ENCODE results near the gene RALA. TPM values are rescaled to one million over a fixed set of nuclear protein-coding genes. Genes with fewer than 3 reads are reported as not detected.
"Not testable (repeated sequence)": the region's sequence is repeated elsewhere in the genome, so short reads cannot be mapped to it uniquely, and the experiment has no call there.

The RALA gene
- total RNA-seq, 3 donors from 2014 or later = 16.7 to 25.0 (median 18.7) TPM

DNA sequence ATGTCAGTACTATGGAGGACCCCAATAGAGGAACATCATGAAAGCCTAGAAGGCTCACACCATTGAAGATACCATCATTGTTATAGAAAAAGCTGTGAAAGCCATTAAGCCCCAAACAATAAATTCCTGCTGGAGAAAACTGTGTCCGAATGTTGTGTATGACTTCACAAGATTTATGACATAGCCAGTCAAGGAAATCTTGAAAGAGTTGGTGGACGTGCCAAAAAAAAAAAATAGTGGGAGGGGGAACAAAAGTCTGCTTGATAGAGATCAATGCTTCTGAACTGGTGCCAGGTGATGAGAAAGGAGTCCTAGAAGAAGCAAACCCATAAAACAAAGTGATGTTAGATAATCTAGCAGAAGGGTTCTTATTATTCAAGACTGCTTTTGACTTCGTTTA is 41.2 kb downstream of the RALA start:
- no peak for DNase-seq (ENCODE audit: low spot score in 2 of 2)
- no peak for TF ChIP-seq POLR2A (IDR thresholded peaks at IDR 0.05)
- H3K27ac ChIP-seq = no peak overlapping the region
- no peak overlapping the region for H3K4me3 ChIP-seq
- no peaks in the 10 kb centered on the region for H3K4me1 ChIP-seq
- H3K9me3 ChIP-seq = peaks cover 0 to 6% of the 10 kb centered on the region in 2 donors
- intact Hi-C loops (cut with DNase I; ENCODE audit: low total_unique reads) = no loop called here
- H3K27me3 ChIP-seq = no peaks in the 10 kb centered on the region
- H3K36me3 ChIP-seq = no peaks in the 10 kb centered on the region

GRCh38 chr7:39666562-39666961 is 43.2 kb downstream of the RALA start:
- H3K36me3 ChIP-seq = no peaks in the 10 kb centered on the region
- H3K9me3 ChIP-seq = peaks cover 0 to 6% of the 10 kb centered on the region in 2 donors
- intact Hi-C loops (cut with DNase I; ENCODE audit: low total_unique reads) = no loop called here
- H3K4me3 ChIP-seq = no peak overlapping the region
- no peaks in the 10 kb centered on the region for H3K27me3 ChIP-seq
- DNase-seq (ENCODE audit: low spot score in 2 of 2) = no peak
- TF ChIP-seq POLR2A (IDR thresholded peaks at IDR 0.05) = no peak
- TF ChIP-seq POLR2AphosphoS5 (IDR thresholded peaks at IDR 0.05) = no peak
- TF ChIP-seq, protein P1, sequence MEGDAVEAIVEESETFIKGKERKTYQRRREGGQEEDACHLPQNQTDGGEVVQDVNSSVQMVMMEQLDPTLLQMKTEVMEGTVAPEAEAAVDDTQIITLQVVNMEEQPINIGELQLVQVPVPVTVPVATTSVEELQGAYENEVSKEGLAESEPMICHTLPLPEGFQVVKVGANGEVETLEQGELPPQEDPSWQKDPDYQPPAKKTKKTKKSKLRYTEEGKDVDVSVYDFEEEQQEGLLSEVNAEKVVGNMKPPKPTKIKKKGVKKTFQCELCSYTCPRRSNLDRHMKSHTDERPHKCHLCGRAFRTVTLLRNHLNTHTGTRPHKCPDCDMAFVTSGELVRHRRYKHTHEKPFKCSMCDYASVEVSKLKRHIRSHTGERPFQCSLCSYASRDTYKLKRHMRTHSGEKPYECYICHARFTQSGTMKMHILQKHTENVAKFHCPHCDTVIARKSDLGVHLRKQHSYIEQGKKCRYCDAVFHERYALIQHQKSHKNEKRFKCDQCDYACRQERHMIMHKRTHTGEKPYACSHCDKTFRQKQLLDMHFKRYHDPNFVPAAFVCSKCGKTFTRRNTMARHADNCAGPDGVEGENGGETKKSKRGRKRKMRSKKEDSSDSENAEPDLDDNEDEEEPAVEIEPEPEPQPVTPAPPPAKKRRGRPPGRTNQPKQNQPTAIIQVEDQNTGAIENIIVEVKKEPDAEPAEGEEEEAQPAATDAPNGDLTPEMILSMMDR (IDR thresholded peaks at IDR 0.05) = no peak
- no peaks in the 10 kb centered on the region for H3K4me1 ChIP-seq
- H3K27ac ChIP-seq = no peak overlapping the region

DNA sequence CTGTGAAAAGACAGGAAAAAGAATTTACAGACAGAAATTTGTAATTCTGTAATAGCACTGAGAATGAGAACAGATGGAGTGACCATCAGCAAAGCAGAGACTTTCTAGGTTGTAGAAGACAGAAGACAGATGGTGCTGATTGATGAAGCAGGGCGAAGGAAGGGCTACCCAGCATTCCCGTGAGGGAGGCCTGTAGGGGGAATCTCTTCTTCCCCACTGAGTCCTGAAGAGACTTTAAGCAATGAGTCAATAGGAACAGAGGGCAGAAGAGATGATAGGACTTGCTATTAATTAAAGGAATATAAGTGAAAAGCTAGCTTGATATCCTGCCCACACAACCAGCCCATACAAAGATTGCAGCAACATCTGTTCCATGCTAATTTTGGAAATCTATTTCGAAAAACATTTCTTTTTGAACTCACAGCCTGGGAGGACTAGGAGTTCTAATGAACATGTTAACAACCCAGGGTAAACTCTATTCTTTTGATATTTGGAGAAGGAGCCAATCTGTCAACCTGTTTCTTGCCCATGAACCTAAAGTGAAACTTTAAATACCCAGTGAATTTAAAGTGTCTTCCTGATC is 44.1 kb downstream of the RALA start:
- DNase-seq (ENCODE audit: low spot score in 2 of 2) = no peak
- Histone ChIP-seq H3K36me3 (no peaks in the 10 kb centered on the region), H3K27ac (no peak overlapping the region), H3K4me1 (no peaks in the 10 kb centered on the region), H3K27me3 (no peaks in the 10 kb centered on the region), H3K9me3 (peaks cover 0 to 6% of the 10 kb centered on the region in 2 donors), H3K4me3 (no peak overlapping the region)
- intact Hi-C loops (cut with DNase I; ENCODE audit: low total_unique reads) = no loop called here
- TF ChIP-seq, protein P1 (IDR thresholded peaks at IDR 0.05) = no peak
- TF ChIP-seq POLR2AphosphoS5 (IDR thresholded peaks at IDR 0.05) = no peak
- no peak for TF ChIP-seq POLR2A (IDR thresholded peaks at IDR 0.05)

DNA sequence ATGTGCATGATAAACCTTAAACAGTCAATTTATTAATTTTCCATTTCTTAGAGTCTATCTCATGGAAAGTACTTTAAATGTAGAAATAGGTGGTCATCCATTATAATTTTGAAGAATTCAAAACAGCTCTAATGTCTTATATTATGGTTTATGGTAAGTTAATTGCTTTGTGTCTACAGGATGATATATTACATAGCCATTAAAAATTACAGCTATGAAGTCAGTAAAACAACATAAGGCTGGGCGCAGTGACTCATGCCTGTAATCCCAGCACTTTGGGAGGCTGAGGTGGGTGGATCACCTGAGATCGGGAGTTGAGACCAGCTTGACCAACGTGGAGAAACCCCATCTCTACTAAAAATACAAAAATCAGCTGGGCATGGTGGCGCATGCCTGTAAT is 44.9 kb downstream of the RALA start:
- H3K4me1 ChIP-seq; H3K4me3 ChIP-seq; H3K27me3 ChIP-seq; H3K27ac ChIP-seq; DNase-seq (ENCODE audit: low spot score in 2 of 2); intact Hi-C loops (cut with DNase I; ENCODE audit: low total_unique reads); H3K9me3 ChIP-seq; H3K36me3 ChIP-seq: not testable (repeated sequence)

- H3K9me3 ChIP-seq = no peaks in the 10 kb centered on the region
- H3K27me3 ChIP-seq = no peaks in the 10 kb centered on the region
- no peak overlapping the region for H3K27ac ChIP-seq
- intact Hi-C loops (cut with DNase I; ENCODE audit: low total_unique reads) = no loop called here
- H3K36me3 ChIP-seq = no peaks in the 10 kb centered on the region
- no peaks in the 10 kb centered on the region for H3K4me1 ChIP-seq
- TF ChIP-seq POLR2AphosphoS5 (IDR thresholded peaks at IDR 0.05) (no peak), POLR2A (IDR thresholded peaks at IDR 0.05) (no peak)
- TF ChIP-seq, protein P1 (IDR thresholded peaks at IDR 0.05) = no peak
- no peak for DNase-seq (ENCODE audit: low spot score in 2 of 2)
- H3K4me3 ChIP-seq = no peak overlapping the region
These were observed 46.7 kb downstream of the RALA start for GRCh38 chr7:39670052-39670451.

- Histone ChIP-seq H3K9me3 (no peaks in the 10 kb centered on the region), H3K36me3 (no peaks in the 10 kb centered on the region), H3K27ac (no peak overlapping the region), H3K4me3 (no peak overlapping the region), H3K27me3 (no peaks in the 10 kb centered on the region), H3K4me1 (no peaks in the 10 kb centered on the region)
- intact Hi-C loops (cut with DNase I; ENCODE audit: low total_unique reads) = no loop called here
- TF ChIP-seq POLR2A (IDR thresholded peaks at IDR 0.05) (no peak), POLR2AphosphoS5 (IDR thresholded peaks at IDR 0.05) (no peak)
- TF ChIP-seq, protein P1 (IDR thresholded peaks at IDR 0.05) = no peak
- DNase-seq (ENCODE audit: low spot score in 2 of 2) = no peak
These were observed 47.6 kb downstream of the RALA start for GRCh38 chr7:39670934-39671333.
